MM.1S (cell line): ENCODE results near the gene ODF2.

Experiments used
- EZH2phosphoT487 ChIP-seq: fragments of 300-600 bp; sonication (generic); IDR thresholded peaks from 2 replicates; pipeline ENCODE4 v1.6.1; 2018; ENCODE audit warnings: antibody characterized with exemption, low read length
- TF ChIP-seq, protein P1 (sequence below): fragments of 300-600 bp; sonication (generic); IDR thresholded peaks from 2 replicates; pipeline ENCODE4 v1.5.1; 2016; ENCODE audit warnings: antibody characterized with exemption, low read length, mixed read lengths

DNA sequence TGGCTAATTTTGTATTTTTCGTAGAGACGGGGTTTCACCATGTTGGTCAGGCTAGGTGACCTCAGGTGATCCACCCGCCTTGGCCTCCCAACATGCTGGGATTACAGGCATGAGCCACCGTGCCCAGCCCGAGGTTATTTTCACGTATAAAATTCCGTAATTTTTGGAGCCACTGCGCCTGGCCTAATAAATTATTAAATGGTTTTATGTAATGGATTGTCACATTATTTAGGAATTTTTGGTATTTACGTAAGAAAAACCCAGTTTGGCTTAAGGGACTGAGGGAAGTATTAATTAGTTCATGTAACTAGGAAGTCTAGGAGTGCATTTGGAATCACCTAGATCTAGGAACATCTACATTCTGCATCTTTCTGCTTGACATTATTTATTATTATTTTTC, 57.0 kb downstream of the ODF2 start:
- no peak for TF ChIP-seq EZH2phosphoT487
- TF ChIP-seq, protein P1, sequence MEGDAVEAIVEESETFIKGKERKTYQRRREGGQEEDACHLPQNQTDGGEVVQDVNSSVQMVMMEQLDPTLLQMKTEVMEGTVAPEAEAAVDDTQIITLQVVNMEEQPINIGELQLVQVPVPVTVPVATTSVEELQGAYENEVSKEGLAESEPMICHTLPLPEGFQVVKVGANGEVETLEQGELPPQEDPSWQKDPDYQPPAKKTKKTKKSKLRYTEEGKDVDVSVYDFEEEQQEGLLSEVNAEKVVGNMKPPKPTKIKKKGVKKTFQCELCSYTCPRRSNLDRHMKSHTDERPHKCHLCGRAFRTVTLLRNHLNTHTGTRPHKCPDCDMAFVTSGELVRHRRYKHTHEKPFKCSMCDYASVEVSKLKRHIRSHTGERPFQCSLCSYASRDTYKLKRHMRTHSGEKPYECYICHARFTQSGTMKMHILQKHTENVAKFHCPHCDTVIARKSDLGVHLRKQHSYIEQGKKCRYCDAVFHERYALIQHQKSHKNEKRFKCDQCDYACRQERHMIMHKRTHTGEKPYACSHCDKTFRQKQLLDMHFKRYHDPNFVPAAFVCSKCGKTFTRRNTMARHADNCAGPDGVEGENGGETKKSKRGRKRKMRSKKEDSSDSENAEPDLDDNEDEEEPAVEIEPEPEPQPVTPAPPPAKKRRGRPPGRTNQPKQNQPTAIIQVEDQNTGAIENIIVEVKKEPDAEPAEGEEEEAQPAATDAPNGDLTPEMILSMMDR, result no peak
